Smooth muscle cell of the brain vasculature (primary cell): ENCODE results near the gene STOM.
A peak's percentile ranks its signal among the peaks of the same experiment; 100 is the strongest.
"Not testable (repeated sequence)": the region's sequence is repeated elsewhere in the genome, so short reads cannot be mapped to it uniquely, and the experiment has no call there.

Experiments used
- DNase-seq: peaks from one replicate; pipeline ENCODE4 v3.0.0-alpha.2; 2012; ENCODE audit warnings: low read depth, low spot score

STOM gene

GRCh38 chr9:121369595-121370265 is at the start of gene STOM:
Gene STOM (minus strand): TSS chr9:121370250. CDS start chr9:121370187, 63 bp downstream.
- DNase-seq: no peak

GRCh38 chr9:121411993-121412392 is 41.9 kb upstream of the STOM start:
- DNase-seq: no peak

- no peak for DNase-seq
These were observed 35.8 kb upstream of the STOM start for GRCh38 chr9:121405899-121406298.

- DNase-seq: no peak
These were observed 34.9 kb upstream of the STOM start for GRCh38 chr9:121404906-121405305.

GRCh38 chr9:121399883-121400607 is 30.0 kb upstream of the STOM start:
- DNase-seq: peak; percentile 57

GRCh38 chr9:121399126-121399882 is 29.3 kb upstream of the STOM start:
- DNase-seq: no peak

GRCh38 chr9:121398374-121398773 is 28.3 kb upstream of the STOM start:
- no peak for DNase-seq

GRCh38 chr9:121397277-121397676 is 27.2 kb upstream of the STOM start:
- DNase-seq: not testable (repeated sequence)

GRCh38 chr9:121395558-121395957 is 25.5 kb upstream of the STOM start:
- no peak for DNase-seq

GRCh38 chr9:121394292-121394691 is 24.2 kb upstream of the STOM start:
- DNase-seq: no peak

GRCh38 chr9:121393318-121393717 is 23.3 kb upstream of the STOM start:
- no peak for DNase-seq

- no peak for DNase-seq
These were observed 20.3 kb upstream of the STOM start for GRCh38 chr9:121390372-121390771.

- DNase-seq: no peak
These were observed 18.3 kb upstream of the STOM start for GRCh38 chr9:121388140-121388905.

GRCh38 chr9:121386442-121387175 is 16.6 kb upstream of the STOM start:
- DNase-seq: no peak

GRCh38 chr9:121383715-121384114 is 13.7 kb upstream of the STOM start:
- DNase-seq: no peak

- DNase-seq: no peak
These were observed 10.8 kb upstream of the STOM start for GRCh38 chr9:121380846-121381245.

- no peak for DNase-seq
These were observed 6.3 kb upstream of the STOM start for GRCh38 chr9:121376214-121376830.

GRCh38 chr9:121373011-121373729 is 3.1 kb upstream of the STOM start:
- DNase-seq: no peak

GRCh38 chr9:121372239-121373010 is 2.4 kb upstream of the STOM start:
- no peak for DNase-seq
